GM10847 (cell line): ENCODE measurements around the gene DIRAS3.

ENCODE experiments used
- POLR2A ChIP-seq: IDR thresholded peaks from 2 replicates; pipeline ENCODE4 v1.6.1; 2011; ENCODE audit not compliant: insufficient read length; ENCODE audit errors: extremely low read depth

DIRAS3 gene

DNA sequence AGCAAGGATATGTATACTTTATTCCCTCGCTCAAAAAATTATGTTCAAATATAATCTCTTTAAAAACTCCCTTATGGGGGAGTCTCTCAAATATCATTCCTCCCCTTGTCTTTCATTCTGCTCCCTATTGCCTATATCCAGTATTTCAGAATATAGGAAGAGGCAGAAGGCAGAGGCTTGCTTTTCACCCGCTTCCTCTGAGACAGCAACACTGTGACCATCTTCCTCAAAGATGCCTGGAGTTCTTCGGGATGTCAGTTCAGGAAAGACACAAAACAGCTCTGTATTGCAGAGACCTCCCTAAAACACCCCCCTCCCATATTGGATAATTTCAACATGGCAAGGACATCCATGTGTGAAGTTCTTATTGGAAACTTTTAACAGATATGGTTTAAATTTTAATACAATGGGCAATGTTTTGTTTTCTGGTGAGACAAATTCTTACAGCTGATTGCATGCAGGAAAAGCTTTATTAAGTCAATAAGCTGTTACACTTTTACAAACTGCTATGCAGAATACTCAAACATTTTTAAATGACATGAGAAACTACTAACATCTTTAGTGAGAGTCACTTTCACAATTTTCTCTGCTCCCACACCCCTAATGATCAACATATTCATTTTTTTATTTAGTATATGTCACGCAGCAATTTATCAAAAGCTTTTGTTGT is 4.8 kb downstream of the DIRAS3 start:
- no peak for TF ChIP-seq POLR2A

DNA sequence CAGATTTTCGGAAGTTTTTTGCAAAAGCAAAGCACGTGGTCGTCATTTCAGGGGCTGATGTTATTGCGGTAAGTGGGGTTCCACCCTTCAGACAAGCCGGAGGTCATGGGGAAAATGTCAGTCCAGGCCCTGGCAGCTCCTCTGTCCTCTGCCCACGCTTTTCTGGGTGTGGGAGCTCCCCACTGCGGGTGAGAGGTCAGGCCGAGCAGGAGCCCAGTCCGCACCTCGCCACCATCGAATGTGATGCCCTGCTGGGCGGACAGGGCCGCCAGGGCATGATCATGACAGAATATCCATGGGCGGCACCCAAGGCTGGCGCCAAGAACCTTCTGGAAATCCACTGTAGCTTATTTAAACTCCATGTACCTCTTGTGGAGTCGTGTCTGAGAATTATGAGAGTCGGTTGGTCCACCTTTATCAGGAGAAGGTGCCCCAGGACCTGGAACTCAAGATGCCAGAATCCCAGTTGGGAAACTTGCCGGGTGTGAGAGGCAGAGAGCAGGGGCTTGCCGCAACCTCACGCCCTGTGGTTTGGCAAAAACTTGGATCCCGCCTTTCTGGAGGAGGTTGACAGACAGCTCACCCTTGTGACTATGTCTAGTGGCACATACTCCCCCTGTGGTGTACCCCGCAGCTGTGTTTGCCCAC is 6.9 kb downstream of the DIRAS3 start:
- TF ChIP-seq POLR2A, result no peak

DNA sequence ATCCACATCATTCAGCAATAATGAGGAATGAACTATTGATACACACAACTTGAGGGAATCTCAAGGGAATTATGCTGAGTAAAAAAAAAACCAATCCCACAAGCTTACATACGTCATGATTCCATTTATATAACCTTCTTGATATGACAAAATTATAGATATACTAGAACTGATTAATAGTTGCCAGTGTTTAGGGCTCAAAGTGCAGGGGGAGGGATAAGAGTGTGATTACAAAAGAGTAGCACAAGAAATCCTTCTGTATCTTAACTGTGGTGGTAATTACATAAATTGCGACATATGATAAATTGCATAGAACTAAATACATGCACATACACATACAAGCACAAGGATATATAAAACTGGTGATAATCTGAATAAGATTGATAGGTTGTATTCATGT is 13.5 kb downstream of the DIRAS3 start:
- no peak for TF ChIP-seq POLR2A

DNA sequence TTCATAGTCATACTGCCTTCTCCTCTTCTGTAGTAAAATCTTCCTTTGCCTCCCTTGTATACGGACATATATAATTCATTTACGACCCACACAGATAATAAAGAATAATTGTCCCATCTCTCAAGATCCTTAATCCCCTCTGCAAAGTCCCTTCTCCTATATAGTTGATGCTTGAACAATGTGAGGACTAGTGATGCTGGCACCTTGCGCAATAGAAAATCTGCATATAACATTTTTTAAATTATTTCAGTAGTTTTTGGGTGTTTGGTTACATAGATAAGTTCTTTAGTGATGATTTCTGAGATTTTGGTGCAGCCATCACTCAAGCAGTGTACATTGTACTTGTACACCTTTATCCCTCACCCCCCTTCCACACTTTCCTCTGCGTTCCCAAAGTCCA is 21.0 kb downstream of the DIRAS3 start:
- TF ChIP-seq POLR2A, result no peak

DNA sequence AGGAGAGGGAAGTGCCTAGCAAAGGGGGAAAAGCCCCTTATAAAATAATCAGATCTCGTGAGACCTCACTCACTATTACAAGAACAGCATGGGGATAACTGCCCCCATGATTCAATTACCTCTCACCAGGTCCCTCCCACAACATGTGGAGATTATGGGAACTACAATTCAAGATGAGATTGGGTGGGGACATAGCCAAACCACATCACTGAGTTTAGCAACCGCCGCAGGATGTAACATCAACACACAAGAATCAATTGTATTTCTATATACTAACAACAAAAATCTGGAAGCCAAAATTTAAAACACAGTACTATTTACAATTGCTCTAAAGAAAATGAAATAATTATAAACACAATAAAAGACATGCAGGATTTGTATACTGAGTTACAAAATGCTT is 21.9 kb downstream of the DIRAS3 start:
- TF ChIP-seq POLR2A, result no peak

DNA sequence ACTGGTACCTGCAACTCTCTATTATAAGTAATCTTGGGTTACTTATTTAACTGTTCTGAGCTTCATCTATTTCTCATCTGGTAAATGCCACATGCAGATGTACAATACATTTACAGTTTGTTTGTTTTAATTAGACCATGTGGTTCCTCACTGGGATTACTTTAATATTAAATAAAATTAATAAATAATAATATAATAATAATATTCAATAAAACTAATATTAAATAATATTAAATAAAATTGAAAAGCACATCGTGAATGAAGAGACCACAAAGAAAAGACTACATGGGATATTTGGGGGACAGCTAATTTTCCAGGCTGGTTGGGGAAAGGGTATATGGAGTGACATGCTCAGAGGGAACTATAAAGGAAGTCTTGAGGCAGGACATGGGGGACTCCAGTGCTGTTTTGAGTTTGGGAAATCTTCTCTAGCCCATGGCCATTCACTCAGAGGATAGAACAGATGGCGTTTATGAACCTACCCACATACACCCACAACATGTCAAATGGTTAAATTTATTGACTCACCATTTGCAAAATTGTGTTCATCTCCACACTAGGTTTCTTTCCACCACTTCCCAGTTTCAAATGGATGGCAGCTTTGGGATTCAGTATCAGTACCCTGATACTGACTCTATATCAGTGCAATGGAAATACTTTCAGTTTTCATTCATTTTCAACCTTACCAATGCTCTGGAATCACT is 25.6 kb downstream of the DIRAS3 start:
- no peak for TF ChIP-seq POLR2A

DNA sequence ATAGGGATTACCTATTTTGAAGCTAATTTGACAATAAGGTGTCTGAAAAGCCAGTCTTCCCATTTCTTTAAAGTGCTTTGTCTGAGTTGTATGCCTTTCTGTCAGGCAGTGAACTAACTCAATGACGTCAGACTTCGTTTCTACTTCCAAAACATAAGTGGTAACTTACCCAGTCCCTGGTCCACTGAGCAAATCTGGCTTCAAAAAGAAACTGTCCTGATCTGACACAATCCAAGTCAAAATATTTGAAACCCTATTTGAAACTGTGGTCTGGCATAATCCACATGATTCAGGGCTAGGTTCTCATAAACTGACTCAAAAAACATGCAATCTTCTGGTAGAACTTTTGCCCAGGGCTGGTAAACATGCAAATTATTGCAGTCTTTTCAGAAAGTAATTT is 34.0 kb downstream of the DIRAS3 start:
- TF ChIP-seq POLR2A, result no peak

DNA sequence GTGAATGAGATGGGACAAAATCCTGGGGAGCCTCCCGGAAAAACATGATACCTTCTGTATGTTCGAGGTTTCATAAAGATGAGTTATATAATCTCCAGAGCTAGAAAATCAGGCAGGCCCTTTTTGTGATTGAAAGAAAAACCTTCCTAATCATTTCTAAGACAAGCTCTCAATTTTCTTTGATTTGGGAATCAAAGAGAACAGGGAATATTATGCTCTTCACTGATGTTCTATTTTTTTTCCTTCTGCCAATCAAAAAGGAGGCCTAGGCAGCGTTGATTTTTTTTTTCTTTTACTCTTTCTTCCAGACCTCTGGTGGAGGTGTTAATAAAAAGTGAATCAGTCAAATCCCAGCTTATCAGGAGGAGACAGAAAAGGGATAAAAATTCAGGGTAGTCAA is 34.5 kb downstream of the DIRAS3 start:
- no peak for TF ChIP-seq POLR2A

DNA sequence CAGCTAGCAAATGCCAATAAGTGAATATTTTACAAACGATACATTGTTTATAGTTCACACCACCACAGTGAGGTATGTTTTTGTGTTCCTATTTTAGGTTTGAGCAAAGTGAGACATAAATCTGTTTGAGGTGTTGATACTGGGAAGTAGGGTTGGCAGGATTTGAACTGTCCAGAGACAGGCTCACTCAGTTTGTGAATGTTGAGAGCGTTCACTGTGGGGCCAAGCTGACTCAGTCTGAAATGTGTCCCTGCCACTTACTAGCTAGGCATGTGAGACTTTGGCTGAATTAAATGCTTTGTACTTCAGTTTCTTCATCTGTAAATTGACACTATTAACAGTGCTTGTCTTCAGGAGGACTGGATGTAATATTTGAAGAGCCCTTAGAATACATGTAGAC is 35.1 kb downstream of the DIRAS3 start:
- TF ChIP-seq POLR2A, result no peak

DNA sequence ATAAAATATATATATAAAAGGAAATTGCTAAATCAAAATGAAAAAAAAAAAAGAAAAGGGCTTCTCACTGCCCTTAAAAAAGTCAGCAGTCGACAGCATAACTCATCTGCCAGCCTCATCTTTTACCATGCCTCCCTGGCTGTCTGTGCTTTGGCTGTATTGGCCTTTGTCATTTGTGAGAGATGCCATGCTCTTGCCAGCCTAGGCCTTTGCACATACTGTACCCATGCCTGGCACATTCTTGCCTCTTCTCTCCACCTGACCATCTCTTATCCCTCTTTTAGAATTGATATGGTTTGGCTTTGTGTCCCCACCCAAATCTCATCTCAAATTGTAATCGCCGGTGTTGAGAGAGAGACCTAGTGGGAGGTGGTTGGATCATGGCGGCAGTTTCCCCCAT is 37.1 kb downstream of the DIRAS3 start:
- no peak for TF ChIP-seq POLR2A

DNA sequence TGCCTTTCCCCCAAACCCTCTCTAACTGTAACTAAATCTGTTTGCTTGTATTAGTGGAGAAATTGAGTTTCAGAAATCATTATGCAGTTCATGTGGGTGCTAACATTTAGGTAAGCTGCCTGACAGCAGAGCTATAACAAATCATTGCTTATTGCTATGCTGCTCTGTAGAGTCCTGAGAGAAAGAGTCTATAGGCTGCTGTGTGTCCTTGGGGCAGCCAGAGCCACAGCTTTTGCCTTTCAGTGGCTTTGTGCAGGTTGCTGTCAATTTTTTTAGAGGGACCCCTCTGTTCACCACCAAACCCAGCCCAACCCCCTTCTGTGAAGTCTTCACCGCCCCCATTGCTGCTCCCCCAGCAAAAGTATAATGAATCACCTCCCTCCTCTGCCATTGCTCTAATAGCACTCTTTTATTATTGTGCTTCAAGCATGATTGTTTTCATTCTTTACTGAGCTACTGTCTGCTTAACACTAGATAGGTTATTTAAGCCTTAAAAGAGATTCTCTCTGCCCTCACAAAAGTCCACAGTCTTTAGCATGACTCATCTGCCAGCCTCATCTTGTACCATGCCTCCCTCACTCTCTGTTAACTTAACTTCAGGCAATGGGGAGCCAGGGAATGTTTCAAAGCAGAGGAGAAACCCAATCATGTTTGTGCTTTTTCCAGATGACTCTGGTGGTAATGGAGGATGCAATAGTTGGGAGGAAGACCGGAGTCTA is 38.6 kb downstream of the DIRAS3 start:
- no peak for TF ChIP-seq POLR2A

DNA sequence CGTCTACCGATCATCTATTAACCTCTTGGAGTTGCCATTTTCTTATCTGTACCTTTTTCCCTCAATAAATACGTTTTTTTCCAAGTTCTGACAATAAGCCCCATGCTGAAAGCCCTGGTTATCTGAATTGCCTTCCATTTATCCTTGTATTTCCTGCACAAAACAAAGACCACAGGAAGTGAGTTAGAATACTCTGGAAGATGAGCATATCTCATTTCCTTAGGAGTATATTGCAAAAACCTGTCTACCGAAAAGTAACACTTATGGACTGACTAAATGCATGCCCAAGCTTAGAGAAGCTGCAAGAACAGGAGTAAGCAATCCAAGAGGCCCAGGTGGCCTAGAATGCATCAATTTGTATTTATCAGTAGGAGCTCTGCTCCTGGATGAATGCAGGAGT is 39.9 kb downstream of the DIRAS3 start:
- TF ChIP-seq POLR2A, result no peak

DNA sequence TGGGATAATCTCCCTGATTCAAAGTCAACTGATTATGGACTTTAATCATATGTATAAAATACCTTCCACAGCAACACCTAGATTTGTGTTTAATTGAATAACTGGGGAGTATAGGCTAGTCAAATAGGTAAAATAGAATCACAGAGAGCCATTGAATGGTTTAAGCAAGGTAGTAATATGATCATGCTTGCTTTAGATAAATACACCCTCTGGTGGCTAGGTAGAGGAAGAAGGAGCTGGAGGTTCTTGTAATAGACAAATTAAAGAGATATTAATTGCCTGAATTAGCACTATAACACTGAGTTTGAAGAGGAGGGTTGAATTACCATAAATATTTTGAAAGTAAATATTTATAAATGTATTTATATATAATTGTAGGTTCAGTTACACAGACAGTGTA is 40.3 kb downstream of the DIRAS3 start:
- TF ChIP-seq POLR2A, result no peak

DNA sequence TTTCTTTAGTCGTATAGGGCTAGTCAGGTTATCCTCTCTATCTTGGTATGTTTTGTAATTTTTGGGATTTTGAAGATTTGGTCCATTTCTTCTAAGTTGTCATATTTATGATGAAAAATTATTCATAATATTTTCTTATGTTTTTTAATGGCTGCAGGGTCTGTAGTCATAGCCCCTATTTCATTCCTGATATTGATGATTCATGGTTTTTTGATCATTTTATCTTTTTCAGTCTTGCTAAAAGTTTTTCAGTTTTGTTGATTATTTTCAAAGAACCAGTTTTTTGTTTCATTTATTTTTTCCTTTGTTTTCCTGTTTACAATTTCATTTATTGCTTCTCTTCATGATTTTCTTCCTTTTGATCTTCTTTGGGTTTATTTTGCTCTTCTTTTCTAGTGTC is 50.2 kb downstream of the DIRAS3 start:
- no peak for TF ChIP-seq POLR2A

DNA sequence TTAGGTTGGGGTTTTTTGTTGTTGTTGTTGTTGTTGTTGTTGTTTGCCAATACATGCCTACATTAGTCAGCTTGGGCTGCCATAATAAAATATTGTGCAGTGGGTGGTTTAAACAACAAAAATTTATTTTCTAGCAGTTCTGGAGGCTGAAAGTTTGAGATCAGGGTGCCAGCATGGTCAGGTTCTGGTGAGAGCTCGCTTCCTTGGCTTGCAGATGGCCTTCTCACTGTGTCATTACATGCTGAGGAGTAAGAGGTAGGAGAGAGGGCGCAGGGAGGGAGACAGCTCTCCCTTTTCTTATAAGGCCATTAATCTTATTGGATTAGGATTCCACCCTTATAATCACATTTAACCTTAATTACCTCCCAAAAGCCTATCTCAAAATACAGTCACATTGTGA is 52.7 kb downstream of the DIRAS3 start:
- no peak for TF ChIP-seq POLR2A
